Measurements from ENCODE around the gene LSM2.

- TF ChIP-seq CTCF (IDR thresholded peaks at IDR 0.05 in 4 of 5, conservative IDR thresholded peaks at IDR 0.05 in 1 of 5): no peak
- no peak for TF ChIP-seq POLR2A (IDR thresholded peaks at IDR 0.05)
Observed at GRCh38 chr6:31779908-31780307, 26.9 kb downstream of the LSM2 start.

Data from gastrocnemius medialis (tissue), 4 donors.